Bladder microvascular endothelial cell (primary cell): ENCODE data around the gene HOMER2. TPM values are rescaled to one million over a fixed set of nuclear protein-coding genes. Genes with fewer than 3 reads are reported as not detected.

ENCODE experiments used
- total RNA-seq: library from RNA; depleted of rRNA; stranded (reverse); fragments of >200 nt; gene quantifications from 2 replicates; pipeline ENCODE4 v1.2.3, GENCODE V29; 2014

The HOMER2 gene
- total RNA-seq: 0.38 and 0.49 TPM in 2 replicates

DNA sequence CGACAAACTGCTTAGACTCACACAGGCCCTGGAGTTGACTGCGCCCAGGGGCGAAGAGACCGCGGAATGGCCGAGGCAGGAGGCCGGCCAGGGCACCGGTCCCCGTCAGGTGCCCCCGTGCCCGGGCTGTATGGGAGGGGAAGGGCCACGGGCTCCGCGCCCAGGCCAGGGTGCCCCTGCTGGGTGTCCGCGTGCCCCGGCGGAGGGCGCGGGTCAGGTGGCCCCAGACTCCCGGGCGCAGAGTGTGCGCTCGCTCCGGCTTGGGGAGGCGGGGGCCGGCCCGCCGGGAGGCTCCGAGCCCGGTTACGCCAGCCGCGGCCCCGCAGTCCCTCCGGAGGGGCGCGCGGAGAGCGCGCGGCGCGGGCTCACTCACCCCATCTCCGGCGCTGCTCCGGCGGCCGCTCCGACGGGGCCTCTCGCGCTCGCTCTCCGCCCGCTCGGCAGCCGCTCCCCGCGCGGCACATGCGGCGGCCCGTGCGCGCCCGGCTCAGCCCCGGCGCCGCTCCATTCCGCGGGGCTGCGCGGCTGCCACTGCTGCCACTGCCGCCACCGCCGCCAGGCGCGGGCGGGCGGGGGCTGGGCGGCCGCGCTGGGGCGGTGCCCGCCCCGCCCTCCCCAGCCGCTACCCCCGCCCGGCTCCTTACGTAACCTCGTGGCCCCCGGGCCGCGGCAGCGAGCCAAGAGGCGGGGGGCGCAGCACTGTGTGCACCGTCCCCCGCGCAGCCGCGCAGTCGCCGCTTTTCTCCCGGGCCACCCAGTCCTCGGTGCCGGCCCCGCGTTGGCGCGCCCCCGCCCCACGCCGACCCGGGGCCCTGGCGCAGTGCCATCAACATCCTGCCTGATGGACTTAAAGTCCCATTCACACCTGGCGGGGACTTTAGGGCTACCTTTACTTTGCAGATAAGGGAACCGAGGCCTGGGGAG is at the start of gene HOMER2:
Gene HOMER2, minus strand, starts transcription at position 563 of the 924 bp plus-strand sequence. Its CDS starts 185 bp downstream, at position 378.

DNA sequence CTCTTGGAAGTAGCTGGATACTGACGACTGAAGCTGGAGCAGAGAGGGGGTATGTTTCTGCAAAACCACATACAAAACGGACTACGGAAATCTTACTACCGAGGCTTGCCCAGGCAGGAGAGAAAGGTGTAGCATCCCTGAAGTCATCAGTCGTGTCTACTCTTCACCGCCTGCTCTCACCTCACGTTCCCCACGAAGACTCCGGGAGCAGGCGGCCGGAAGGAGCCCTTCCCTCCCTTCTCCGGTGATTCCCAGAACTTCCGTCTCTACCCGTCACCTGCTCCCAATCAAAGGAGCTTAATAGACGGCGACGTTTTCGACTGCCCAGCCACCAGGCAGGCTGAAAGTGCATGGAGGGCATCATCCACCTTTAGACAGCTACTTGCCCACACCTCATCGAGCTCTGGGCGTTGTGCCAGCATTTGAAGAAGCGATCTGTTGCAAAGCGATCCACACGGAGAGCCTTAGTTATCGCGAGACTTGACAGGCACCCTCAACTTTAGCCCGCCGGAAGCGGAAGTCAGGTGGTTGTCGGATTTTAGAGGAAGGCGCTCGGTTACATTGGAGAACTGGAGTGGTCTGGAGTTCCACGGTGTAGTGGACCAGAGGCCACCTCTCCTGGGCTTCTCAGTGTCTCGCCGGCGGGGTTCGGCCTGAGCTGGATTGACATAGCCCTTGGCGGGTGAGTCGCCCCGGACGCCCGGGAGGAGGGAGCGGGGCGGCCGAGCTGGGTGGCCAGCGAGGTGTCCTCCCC is 33.3 kb upstream of the HOMER2 start, which contains the start of gene RAMAC:
Gene RAMAC, plus strand, starts transcription at position 523 of the 754 bp plus-strand sequence. CDS start 2,809 bp downstream, outside the sequence.

DNA sequence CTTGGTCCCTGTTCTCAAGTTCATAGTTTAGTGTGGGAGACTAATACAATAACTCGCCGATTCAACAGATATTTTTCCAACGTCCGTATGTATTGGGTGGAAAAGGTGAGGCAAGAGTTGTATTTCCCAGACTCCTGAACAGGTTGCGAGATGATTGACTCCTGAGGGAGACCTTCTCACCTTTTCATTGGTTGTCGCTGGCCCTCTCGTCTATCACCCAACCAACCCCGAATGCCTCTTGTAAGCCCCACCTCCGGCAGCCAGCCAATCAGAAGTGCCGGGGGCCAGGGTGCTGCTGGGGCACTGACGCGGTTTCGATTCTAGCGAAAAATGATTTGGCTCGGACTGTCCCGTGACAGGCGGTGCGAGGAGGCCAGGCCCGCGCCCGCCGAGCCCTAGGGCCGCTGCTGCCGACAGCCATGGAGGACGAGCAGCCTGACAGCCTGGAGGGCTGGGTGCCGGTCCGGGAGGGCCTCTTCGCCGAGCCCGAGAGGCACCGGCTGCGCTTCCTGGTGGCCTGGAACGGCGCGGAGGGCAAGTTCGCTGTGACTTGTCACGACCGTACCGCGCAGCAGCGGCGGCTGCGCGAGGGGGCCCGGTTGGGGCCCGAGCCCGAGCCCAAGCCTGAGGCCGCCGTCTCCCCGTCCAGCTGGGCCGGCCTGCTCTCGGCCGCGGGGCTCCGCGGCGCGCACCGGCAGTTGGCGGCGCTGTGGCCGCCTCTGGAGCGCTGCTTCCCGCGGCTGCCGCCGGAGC is 143.0 kb downstream of the HOMER2 start, which contains the start of gene WHAMM:
Gene WHAMM, plus strand, starts transcription at position 321 of the 753 bp plus-strand sequence. Its CDS starts 99 bp downstream, at position 420.

DNA sequence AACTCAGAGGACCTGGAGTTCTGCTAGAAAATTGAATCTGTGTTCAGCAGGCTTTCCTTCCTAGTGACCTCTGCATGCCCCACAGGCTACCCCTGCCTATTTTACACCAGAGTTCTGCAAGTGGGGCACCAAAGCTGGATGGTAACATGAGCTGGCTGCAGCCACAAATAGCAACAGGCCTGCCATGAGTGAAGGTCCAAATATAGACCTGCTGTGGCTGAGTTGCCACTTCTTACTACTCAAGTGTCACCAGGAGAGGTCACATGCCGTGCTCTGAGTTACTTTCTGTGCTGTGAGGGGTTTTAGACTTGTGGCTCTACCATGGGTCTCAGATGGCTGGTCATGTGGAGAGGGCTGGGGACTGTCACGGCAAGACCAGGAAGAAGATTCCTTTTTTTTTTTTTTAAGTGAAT is 146.5 kb downstream of the HOMER2 start, which contains the start of gene FSD2:
Gene FSD2, minus strand, starts transcription at position 76 of the 413 bp plus-strand sequence. CDS start 18,679 bp downstream, outside the sequence.

Other genes with a start within 250 kb of the HOMER2 start
- gene AP3B2, start 242.8 kb downstream of the HOMER2 start, total RNA-seq: not detected in 2 replicates
- gene FSD2, start 146.7 kb downstream of the HOMER2 start, total RNA-seq: not detected in 2 replicates
- 5.2 and 6.9 TPM in 2 replicates for gene WHAMM, start 143.1 kb downstream of the HOMER2 start, total RNA-seq
- gene RAMAC, start 33.5 kb upstream of the HOMER2 start, total RNA-seq: 19.6 and 27.8 TPM in 2 replicates
- gene C15orf40, start 58.9 kb upstream of the HOMER2 start, total RNA-seq: 6.5 and 10.1 TPM in 2 replicates
- 68.6 and 111 TPM in 2 replicates for gene BTBD1, start 114.5 kb upstream of the HOMER2 start, total RNA-seq
- gene TM6SF1, start 154.9 kb upstream of the HOMER2 start, total RNA-seq: 19.6 and 70.5 TPM in 2 replicates